PFSK-1 (cell line): Measurements from ENCODE around the gene LRMDA.

Experiments used
- FOXP2 ChIP-seq: optimal IDR thresholded peaks from 2 replicates; pipeline ENCODE3; 2011; ENCODE audit warnings: borderline replicate concordance, control low read depth, inconsistent platforms; ENCODE audit not compliant: insufficient read depth; ENCODE audit errors: extremely low read length, extremely low read depth
- POLR2AphosphoS5 ChIP-seq: IDR thresholded peaks from 2 replicates; pipeline ENCODE4 v1.6.1; 2012; ENCODE audit warnings: low read depth, mild to moderate bottlenecking, control low read depth, low read length, moderate library complexity
- REST ChIP-seq, 2 experiments: IDR thresholded peaks; 2 replicates each; pipeline versions ENCODE4 v1.6.1 to v1.8.0; 2011 to 2012; ENCODE audit warnings: low read depth in 2 of 2, low read length in 2 of 2, control low read depth in 1 of 2, inconsistent platforms in 1 of 2, mild to moderate bottlenecking in 1 of 2, moderate library complexity in 1 of 2; ENCODE audit not compliant: insufficient read depth in 1 of 2
- SIN3A ChIP-seq: IDR thresholded peaks from 2 replicates; pipeline ENCODE4 v1.6.1; 2012; ENCODE audit warnings: mild to moderate bottlenecking, low read length, moderate library complexity, borderline replicate concordance; ENCODE audit not compliant: insufficient read depth
- TAF1 ChIP-seq: IDR thresholded peaks from 2 replicates; pipeline ENCODE4 v1.6.1; 2012; ENCODE audit warnings: low read length, control low read depth, borderline replicate concordance; ENCODE audit not compliant: insufficient read depth

DNA sequence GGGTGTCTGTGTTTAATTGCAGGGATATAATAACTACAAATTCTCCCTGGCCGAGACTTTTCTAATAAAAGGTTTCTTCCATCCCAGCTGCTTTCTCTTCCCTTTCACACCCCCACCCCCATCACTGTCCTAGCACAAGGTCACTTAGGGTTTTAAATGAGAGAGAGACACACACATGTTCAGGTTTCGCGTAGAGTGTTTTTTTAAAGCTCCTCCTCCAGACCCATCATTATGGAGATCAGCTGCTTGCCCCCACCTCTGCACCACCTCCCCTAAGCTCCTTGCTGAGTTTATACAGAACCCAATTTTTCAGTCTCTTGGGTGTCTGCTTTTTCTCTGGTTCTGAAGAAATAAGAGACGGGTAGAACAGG, 18.6 kb downstream of the LRMDA start:
- TF ChIP-seq TAF1: no peak
- no peak for TF ChIP-seq POLR2AphosphoS5
- TF ChIP-seq REST (IDR thresholded peaks at IDR 0.05; ENCODE audit: insufficient read depth in 1 of 2, low read depth in 2 of 2, low read length in 2 of 2): no peak
- no peak for TF ChIP-seq FOXP2
- no peak for TF ChIP-seq SIN3A
